ENCODE results near the gene STX11.
A peak's percentile ranks its signal among the peaks of the same experiment; 100 is the strongest.

The STX11 gene

GRCh38 chr6:144215402-144215931 lies 65.2 kb downstream of the STX11 start:
- DNase-seq (ENCODE audit: low read depth) = no peak

- peak; percentile 88 for DNase-seq (ENCODE audit: low read depth)
Observed at GRCh38 chr6:144215932-144216667, 65.8 kb downstream of the STX11 start.

- no peak for DNase-seq (ENCODE audit: low read depth)
Observed at GRCh38 chr6:144216668-144217218, 66.4 kb downstream of the STX11 start.

- no peak for DNase-seq (ENCODE audit: low read depth)
Observed at GRCh38 chr6:144217264-144217663, 66.9 kb downstream of the STX11 start.

GRCh38 chr6:144217797-144218196 lies 67.5 kb downstream of the STX11 start:
- DNase-seq (ENCODE audit: low read depth) = no peak

GRCh38 chr6:144219056-144219685 lies 68.9 kb downstream of the STX11 start:
- DNase-seq (ENCODE audit: low read depth) = peak; percentile 27

- no peak for DNase-seq (ENCODE audit: low read depth)
Observed at GRCh38 chr6:144220031-144220790, 69.9 kb downstream of the STX11 start.

GRCh38 chr6:144223686-144224085 lies 73.4 kb downstream of the STX11 start:
- DNase-seq (ENCODE audit: low read depth) = no peak

GRCh38 chr6:144231721-144232120 lies 81.4 kb downstream of the STX11 start:
- DNase-seq (ENCODE audit: low read depth) = no peak

GRCh38 chr6:144232176-144232831 lies 82.0 kb downstream of the STX11 start:
- DNase-seq (ENCODE audit: low read depth) = no peak

GRCh38 chr6:144232832-144233230 lies 82.5 kb downstream of the STX11 start:
- DNase-seq (ENCODE audit: low read depth) = no peak

GRCh38 chr6:144234399-144234798 lies 84.1 kb downstream of the STX11 start:
- DNase-seq (ENCODE audit: low read depth) = no peak

GRCh38 chr6:144234935-144235334 lies 84.6 kb downstream of the STX11 start:
- DNase-seq (ENCODE audit: low read depth) = no peak
